Omental fat pad (tissue), 4 donors: ENCODE measurements around the gene BUD23. TPM values are rescaled to one million over a fixed set of nuclear protein-coding genes. Genes with fewer than 3 reads are reported as not detected.
"Not testable (repeated sequence)": the region's sequence is repeated elsewhere in the genome, so short reads cannot be mapped to it uniquely, and the experiment has no call there.

Source experiments
- ATAC-seq: fragments of 150-250 bp; one replicate; pipeline ENCODE4 v1.9.1; 2016; ENCODE audit warnings: mild to moderate bottlenecking, moderate library complexity; ENCODE audit not compliant: low FRiP score
- DNase-seq: peaks from one replicate; pipeline ENCODE4 v3.0.0-alpha.2; 2019; ENCODE audit warnings: low spot score
- CTCF ChIP-seq, 3 donors: fragments of 450-650 bp; IDR thresholded peaks; one replicate each; pipeline ENCODE4 v1.5.1; 2016 to 2017; ENCODE audit warnings: antibody characterized with exemption in 3 of 3, mild to moderate bottlenecking in 3 of 3, moderate library complexity in 2 of 3
- total RNA-seq, 4 donors: library from RNA; depleted of rRNA; stranded (reverse); fragments of >200 nt; gene quantifications; one replicate each; pipeline ENCODE4 v1.1.0, GENCODE V29; 2016

The BUD23 gene
- total RNA-seq, 4 donors from 2014 or later: 28.8 to 52.2 (median 45.0) TPM

GRCh38 chr7:73706126-73707044 lies 23.0 kb downstream of the BUD23 start:
- ATAC-seq (no peak), DNase-seq (no peak)
- TF ChIP-seq CTCF (IDR thresholded peaks at IDR 0.05): no peak

GRCh38 chr7:73707045-73707631 lies 23.7 kb downstream of the BUD23 start:
- ATAC-seq: no peak
- TF ChIP-seq CTCF (IDR thresholded peaks at IDR 0.05): no peak

GRCh38 chr7:73708961-73709549 lies 25.7 kb downstream of the BUD23 start:
- no peak for ATAC-seq
- no peak for TF ChIP-seq CTCF (IDR thresholded peaks at IDR 0.05)
- DNase-seq: no peak

More at GRCh38 chr7:73707045-73707631, 23.7 kb downstream of the BUD23 start:
- DNase-seq: no peak

DNA sequence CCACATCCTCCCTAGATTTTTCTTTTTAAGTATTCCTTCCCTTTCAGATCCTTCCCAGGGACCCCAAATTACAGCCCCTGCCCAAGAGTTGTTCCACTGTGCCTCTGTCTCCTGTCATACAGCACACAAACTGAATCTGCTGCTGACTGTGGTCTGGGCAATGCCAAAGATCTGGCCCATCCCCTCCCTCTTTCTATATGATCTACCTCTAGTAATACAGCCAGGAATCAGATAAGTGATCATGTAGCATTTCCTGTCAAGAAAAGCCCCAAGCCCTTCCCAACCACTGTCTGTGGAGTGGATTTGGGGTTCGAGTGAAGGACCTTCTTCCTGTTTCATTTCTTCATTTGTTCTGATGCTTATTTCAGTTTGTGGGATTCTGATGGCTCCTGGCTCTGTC lies 29.4 kb downstream of the BUD23 start:
- no peak for DNase-seq
- TF ChIP-seq CTCF (IDR thresholded peaks at IDR 0.05): no peak
- ATAC-seq: no peak

DNA sequence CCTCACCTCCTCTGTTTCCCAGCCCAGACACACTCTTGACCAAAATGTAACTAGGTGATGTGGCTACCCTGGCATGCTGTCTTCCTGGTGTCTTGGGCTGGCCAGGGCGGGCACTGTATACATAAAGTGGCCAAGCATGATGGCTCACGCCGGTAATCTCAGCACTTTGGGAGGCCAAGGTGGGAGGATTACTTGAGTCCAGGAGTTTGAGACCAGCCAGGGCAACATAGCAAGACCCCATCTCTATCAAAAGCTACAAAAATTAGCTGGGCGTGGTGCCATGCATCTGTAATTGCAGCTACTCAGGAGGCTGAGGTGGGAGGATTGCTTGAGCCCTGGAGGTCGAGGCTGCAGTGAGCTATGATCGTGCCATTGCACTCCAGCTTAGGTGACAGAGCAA lies 29.9 kb downstream of the BUD23 start:
- not testable (repeated sequence) for DNase-seq, ATAC-seq

DNA sequence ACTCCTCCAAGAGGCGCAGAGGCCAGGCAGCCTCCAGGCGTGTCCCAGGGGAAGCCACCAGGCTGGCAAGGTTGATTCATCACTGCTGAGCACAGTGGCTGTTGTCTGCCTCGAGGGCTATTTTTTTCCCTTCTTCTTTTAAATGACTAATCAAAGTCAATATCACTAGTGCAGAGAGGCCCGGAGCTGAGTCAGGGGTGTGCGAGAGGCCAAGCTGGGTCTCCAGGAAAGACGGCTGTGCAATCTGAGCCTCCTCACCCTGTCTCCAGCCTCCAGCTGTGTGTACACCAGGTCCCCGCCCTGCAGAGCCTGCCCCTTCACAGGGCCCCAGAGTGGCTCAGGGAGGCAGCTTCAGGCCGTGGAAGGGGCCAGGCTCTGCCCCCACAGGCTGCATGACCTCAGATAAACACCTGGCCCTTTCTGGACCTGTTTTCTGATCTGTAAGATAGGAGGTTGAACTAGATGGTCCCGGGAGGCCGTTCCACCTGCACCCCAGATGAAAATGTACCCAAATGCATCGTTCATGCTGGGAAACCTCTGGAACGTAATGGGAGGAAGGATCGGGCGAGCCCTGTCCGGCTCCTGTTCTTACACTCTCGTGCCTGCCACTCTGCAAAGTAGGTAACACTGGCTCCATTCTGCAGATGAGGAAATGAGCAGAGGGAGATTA lies 32.4 kb downstream of the BUD23 start:
- no peak for DNase-seq
- no peak for ATAC-seq
- no peak for TF ChIP-seq CTCF (IDR thresholded peaks at IDR 0.05)

GRCh38 chr7:73716318-73716890 lies 33.0 kb downstream of the BUD23 start:
- DNase-seq (no peak), ATAC-seq (no peak)
- TF ChIP-seq CTCF (IDR thresholded peaks at IDR 0.05): no peak
